ENCODE measurements around the gene KCNK4. TPM values are rescaled to one million over a fixed set of nuclear protein-coding genes. Genes with fewer than 3 reads are reported as not detected.
A peak's percentile ranks its signal among the peaks of the same experiment; 100 is the strongest.

The KCNK4 gene
- total RNA-seq, 2 donors from 2014 or later = not detected

DNA sequence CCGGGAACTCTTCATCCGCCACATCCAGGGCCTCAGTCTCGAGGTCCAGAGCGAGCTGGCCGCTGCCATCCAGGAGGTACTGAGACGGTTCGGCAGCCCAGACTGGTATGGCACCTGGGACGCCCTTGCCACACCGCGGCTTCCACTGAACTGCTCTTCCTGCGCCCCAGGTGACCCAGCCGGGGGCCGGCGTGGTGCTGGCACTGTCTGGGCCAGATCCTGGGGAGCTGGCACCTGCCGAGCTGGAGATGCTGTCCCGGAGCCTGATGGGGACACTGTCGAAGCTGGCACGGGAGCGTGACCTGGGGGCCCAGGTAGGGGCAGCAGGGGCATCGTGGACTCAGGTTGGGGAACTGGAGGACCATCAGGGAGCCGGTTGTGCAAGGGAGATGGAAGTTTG lies 50.3 kb downstream of the KCNK4 start:
- H3K36me3 ChIP-seq (replicated peaks in 1 of 2; ENCODE audit: insufficient read depth in 1 of 2, low read depth in 2 of 2) = no peaks in the 10 kb centered on the region
- H3K4me3 ChIP-seq = no peak overlapping the region
- ATAC-seq (no peak), DNase-seq (no peak)
- TF ChIP-seq, protein P1, sequence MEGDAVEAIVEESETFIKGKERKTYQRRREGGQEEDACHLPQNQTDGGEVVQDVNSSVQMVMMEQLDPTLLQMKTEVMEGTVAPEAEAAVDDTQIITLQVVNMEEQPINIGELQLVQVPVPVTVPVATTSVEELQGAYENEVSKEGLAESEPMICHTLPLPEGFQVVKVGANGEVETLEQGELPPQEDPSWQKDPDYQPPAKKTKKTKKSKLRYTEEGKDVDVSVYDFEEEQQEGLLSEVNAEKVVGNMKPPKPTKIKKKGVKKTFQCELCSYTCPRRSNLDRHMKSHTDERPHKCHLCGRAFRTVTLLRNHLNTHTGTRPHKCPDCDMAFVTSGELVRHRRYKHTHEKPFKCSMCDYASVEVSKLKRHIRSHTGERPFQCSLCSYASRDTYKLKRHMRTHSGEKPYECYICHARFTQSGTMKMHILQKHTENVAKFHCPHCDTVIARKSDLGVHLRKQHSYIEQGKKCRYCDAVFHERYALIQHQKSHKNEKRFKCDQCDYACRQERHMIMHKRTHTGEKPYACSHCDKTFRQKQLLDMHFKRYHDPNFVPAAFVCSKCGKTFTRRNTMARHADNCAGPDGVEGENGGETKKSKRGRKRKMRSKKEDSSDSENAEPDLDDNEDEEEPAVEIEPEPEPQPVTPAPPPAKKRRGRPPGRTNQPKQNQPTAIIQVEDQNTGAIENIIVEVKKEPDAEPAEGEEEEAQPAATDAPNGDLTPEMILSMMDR (IDR thresholded peaks at IDR 0.05) = no peak
- TF ChIP-seq POLR2A (IDR thresholded peaks at IDR 0.05) = no peak
- intact Hi-C loops (cut with DNase I) = no loop called here
- no peaks in the 10 kb centered on the region for H3K9me3 ChIP-seq
- peaks cover 11% of the 10 kb centered on the region for H3K4me1 ChIP-seq
- no peaks in the 10 kb centered on the region for H3K27me3 ChIP-seq
- 77 to 89% methylated on average over 12 to 21 of the region's 21 CpGs for WGBS, 2 donors
- no peak overlapping the region for H3K27ac ChIP-seq

DNA sequence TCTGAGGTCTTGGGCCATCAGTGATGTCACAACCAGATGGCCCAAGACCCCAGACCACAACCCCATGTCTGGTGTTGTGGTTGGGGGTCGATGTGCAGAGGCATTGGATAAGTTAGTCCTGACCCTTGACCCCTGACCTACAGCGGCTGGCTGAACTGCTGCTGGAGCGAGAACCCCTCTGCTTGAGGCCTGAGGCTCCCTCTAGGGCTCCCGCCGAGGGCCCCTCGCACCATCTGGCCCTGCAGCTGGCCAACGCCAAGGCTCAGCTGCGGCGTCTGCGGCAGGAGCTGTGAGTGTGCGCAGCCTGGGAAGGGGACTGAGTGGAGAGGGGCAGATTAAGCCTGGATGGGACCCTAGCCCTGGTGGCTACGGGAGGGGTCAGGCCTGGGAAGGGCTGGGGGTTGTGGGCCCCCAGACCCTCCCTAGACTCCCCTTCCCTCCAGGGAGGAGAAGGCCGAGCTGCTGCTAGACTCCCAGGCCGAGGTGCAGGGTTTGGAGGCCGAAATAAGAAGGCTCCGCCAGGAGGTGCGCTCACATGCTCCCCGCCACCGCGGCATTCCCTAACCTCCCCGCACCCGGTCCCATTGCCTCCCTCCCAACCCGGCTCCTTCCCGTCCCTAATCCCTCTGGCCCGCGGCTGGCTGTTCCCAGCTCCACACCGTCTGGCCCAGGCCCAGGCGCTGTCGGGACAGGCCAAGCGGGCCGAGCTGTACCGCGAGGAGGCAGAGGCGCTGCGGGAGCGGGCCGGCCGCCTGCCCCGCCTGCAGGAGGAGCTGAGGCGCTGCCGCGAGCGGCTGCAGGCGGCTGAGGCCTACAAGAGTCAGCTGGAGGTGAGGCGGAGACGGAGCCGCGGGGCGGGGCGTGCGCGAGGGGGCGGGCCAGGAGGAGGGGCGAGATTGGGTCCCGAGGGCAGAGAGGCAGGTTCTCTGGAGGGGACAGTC lies 51.0 kb downstream of the KCNK4 start:
- DNase-seq (peak; percentile 95 to 97 (median 96)), ATAC-seq (peak; percentile 96)
- peak; percentile 66 to 79 (median 76) for TF ChIP-seq POLR2A (IDR thresholded peaks at IDR 0.05)
- TF ChIP-seq, protein P1 (IDR thresholded peaks at IDR 0.05) = peak; percentile 49 to 87 (median 67)
- H3K27me3 ChIP-seq = no peaks in the 10 kb centered on the region
- WGBS, 2 donors = 4 to 19% methylated on average over 27 to 50 of the region's 55 CpGs
- H3K4me1 ChIP-seq = peaks cover 11% of the 10 kb centered on the region
- H3K9me3 ChIP-seq = no peaks in the 10 kb centered on the region
- no peaks in the 10 kb centered on the region for H3K36me3 ChIP-seq (replicated peaks in 1 of 2; ENCODE audit: insufficient read depth in 1 of 2, low read depth in 2 of 2)
- peak overlapping the region; percentile 44 to 84 (median 72) for H3K27ac ChIP-seq
- H3K4me3 ChIP-seq = no peak overlapping the region
- intact Hi-C loops (cut with DNase I) = no loop called here

DNA sequence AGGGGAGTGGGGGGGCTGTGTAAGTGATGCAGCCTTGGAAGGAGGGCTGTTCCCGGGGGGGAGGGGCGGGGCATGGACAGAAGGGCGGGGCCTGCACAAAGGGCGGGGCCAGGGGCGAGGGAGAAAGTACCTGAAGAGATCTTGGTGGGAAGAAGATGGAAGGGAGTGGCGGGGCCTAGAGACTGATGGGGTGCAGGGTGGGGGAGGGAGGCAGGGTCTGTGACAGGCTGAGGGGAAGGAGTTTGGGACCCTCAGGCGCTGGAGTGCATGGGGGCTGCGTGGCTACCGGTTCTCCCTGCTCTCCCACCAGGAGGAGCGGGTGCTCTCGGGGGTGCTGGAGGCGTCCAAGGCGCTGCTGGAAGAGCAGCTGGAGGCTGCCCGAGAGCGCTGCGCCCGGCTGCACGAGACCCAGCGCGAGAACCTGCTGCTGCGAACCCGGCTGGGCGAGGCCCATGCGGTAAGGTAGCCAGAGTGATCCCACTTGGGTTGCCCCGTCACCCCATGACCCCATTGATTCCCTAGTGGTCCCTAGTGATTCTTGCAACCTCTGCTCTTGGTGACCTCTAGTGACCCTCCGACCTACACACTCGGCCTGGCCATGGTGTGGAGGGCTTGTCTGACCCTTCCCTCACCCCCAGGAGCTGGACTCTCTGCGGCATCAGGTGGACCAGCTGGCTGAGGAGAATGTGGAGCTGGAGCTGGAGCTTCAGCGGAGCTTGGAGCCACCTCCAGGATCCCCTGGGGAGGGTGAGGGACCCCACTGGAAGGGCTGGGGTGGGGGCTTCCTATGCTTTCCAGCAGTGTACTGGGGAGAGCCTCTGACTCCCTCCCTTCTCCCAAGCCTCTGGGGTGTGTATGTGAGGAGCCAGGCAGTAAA lies 52.0 kb downstream of the KCNK4 start:
- ATAC-seq = peak; percentile 64
- 28 to 66% methylated on average over 8 to 27 of the region's 29 CpGs for WGBS, 2 donors
- no peak for TF ChIP-seq POLR2A (IDR thresholded peaks at IDR 0.05)
- TF ChIP-seq, protein P1 (IDR thresholded peaks at IDR 0.05) = no peak
- no peaks in the 10 kb centered on the region for H3K36me3 ChIP-seq (replicated peaks in 1 of 2; ENCODE audit: insufficient read depth in 1 of 2, low read depth in 2 of 2)
- no peaks in the 10 kb centered on the region for H3K27me3 ChIP-seq
- intact Hi-C loops (cut with DNase I) = no loop called here
- no peak overlapping the region for H3K4me3 ChIP-seq
- H3K9me3 ChIP-seq = no peaks in the 10 kb centered on the region
- DNase-seq = no peak
- H3K27ac ChIP-seq = peak overlapping the region in 3 of 4 donors; percentile 60 to 84 (median 83)
- peaks cover 11% of the 10 kb centered on the region for H3K4me1 ChIP-seq

DNA sequence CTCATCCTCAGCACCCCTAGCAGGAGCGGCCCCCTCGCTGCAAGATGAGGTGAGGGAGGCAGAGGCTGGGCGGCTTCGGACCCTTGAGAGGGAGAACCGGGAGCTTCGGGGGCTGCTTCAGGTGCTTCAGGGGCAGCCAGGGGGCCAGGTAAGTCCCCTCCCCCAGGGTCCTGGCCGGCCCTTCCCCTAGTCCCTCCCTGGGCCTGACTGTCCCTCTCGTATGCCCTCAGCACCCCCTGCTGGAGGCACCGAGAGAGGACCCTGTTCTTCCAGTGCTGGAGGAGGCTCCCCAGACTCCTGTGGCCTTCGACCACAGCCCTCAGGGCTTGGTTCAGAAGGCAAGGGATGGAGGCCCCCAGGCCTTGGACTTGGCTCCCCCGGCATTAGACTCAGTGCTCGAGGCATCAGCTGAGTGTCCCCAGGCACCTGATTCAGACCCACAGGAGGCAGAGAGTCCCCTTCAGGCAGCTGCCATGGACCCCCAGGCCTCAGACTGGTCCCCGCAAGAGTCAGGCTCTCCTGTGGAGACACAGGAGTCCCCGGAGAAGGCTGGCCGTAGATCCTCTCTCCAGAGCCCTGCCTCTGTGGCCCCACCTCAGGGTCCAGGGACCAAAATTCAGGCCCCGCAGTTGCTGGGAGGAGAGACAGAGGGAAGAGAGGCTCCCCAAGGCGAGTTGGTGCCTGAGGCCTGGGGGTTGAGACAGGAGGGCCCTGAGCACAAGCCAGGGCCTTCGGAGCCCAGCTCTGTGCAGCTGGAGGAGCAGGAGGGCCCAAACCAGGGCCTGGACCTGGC lies 52.9 kb downstream of the KCNK4 start:
- no peak for TF ChIP-seq POLR2A (IDR thresholded peaks at IDR 0.05)
- TF ChIP-seq, protein P1 (IDR thresholded peaks at IDR 0.05) = peak in 2 of 7 experiments; percentile 11 to 13
- no peak overlapping the region for H3K27ac ChIP-seq
- no peak overlapping the region for H3K4me3 ChIP-seq
- intact Hi-C loops (cut with DNase I) = no loop called here
- H3K4me1 ChIP-seq = peaks cover 11% of the 10 kb centered on the region
- no peaks in the 10 kb centered on the region for H3K9me3 ChIP-seq
- H3K27me3 ChIP-seq = no peaks in the 10 kb centered on the region
- WGBS, 2 donors = 74 to 84% methylated on average over 7 to 18 of the region's 18 CpGs
- no peak for ATAC-seq
- no peaks in the 10 kb centered on the region for H3K36me3 ChIP-seq (replicated peaks in 1 of 2; ENCODE audit: insufficient read depth in 1 of 2, low read depth in 2 of 2)
- peak in 2 of 4 donors; percentile 24 to 35 for DNase-seq
